Tibial nerve (tissue), 4 donors: ENCODE measurements around the gene ZNF385D.

Source experiments
- CTCF ChIP-seq, 5 experiments: fragments of 200-600 bp in 3 of 5; fragments of 450-650 bp in 2 of 5; sonication (generic) in 3 of 5; IDR thresholded peaks; one replicate each; pipeline ENCODE4 v1.5.1; 2016 to 2019; ENCODE audit warnings: antibody characterized with exemption in 5 of 5, mild to moderate bottlenecking in 3 of 5, moderate library complexity in 2 of 5
- EP300 ChIP-seq, 2 donors: sonication (generic); formaldehyde crosslinking; IDR thresholded peaks; one replicate each; pipeline ENCODE4 v1.6.1; 2017; ENCODE audit warnings: antibody characterized with exemption in 2 of 2, mild to moderate bottlenecking in 1 of 2
- POLR2A ChIP-seq, 2 donors: fragments of 450-650 bp; IDR thresholded peaks; one replicate each; pipeline ENCODE4 v1.6.1; 2017; ENCODE audit warnings: antibody characterized with exemption in 2 of 2, mild to moderate bottlenecking in 2 of 2, moderate library complexity in 2 of 2

DNA sequence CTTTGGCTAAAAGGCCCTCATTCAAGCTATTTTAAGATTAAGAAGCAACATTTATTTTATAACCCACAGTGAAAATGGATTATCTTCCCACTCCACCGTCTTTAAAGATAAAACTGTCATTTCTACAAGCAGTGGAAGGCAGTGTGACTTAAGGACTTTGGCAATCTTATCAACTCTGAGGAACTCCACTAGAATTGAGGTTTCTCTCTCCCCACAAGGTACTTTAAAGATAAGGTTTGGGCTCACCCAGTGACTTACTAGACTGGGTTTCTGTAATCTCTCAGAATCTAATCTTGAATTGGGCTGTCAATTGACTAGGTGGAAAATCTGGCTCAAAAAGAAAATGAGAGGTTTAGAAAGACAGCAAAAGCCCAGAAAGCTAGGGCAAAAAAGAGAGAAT lies 21.7 kb downstream of the ZNF385D start:
- TF ChIP-seq POLR2A (IDR thresholded peaks at IDR 0.05) (no peak), CTCF (IDR thresholded peaks at IDR 0.05) (no peak), EP300 (IDR thresholded peaks at IDR 0.05) (no peak)
